ENCODE results near the gene ABCA12.
A peak's percentile ranks its signal among the peaks of the same experiment; 100 is the strongest.

ABCA12 gene

DNA sequence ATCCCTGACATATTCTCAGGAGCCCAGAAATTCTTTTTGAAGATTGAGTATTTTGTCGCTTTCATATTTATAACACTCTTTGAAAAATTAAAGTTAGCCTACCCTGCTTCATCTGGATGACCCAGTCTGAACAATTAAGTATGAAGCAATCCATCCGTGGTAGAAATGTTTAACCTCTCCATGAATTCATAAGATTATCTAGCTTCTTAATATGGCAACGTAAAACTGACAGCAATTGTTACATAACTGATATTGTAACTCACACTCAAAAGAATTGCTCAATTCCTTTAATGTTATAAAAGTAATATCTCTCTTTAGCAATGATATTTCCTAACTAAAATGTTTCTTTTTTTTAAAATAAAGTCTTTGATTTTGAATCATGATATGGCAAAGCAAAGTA, 7.2 kb upstream of the ABCA12 start:
- H3K4me1 Mint-ChIP-seq, result no peaks in the 10 kb centered on the region
- DNase-seq, result no peak
- no peak for ATAC-seq
- no peaks in the 10 kb centered on the region for H3K9me3 Mint-ChIP-seq
- no peak overlapping the region for H3K4me3 Mint-ChIP-seq
- H3K36me3 Mint-ChIP-seq (ENCODE audit: low read depth), result no peaks in the 10 kb centered on the region
- H3K27me3 Mint-ChIP-seq, result peaks cover 6% of the 10 kb centered on the region
- no peak overlapping the region for H3K27ac Mint-ChIP-seq

DNA sequence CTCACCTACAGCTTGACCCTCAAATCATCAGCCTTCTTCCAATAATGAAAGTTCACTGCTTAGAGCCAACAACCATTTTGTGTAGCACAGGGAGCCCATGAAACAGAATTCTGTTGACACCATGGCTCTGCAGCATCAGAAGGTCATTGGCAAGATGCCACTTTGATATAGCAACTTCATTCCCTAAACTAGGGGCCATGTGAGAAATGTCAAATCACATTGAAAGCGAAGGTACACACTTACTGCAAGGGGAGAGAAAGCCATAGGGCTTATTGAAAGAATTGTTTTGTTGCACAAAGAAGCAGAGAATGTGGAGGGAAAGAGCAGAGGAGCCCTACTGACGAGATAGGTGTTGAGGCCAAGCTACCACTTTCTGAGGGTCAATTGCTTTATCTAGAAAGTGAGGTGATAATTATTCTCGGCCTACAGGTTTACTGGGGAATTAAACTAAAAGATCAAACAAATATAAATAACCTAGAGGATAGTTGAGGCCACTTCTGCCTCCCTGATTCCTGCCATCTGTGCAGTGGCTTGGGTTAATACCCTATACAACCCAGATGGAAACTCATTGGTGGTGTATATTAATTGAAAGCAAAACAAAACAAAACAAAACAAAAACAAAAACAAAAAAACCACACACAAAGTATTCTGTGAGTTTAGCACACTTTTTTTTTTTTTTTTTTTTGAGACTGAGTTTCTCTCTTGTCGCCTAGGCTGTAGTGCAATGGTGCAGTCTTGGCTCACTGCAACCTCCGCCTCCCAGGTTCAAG, 5.9 kb upstream of the ABCA12 start:
- H3K27ac Mint-ChIP-seq, result no peak overlapping the region
- no peaks in the 10 kb centered on the region for H3K36me3 Mint-ChIP-seq (ENCODE audit: low read depth)
- ATAC-seq, result no peak
- H3K9me3 Mint-ChIP-seq, result no peaks in the 10 kb centered on the region
- peaks cover 6% of the 10 kb centered on the region for H3K27me3 Mint-ChIP-seq
- DNase-seq, result no peak
- H3K4me3 Mint-ChIP-seq, result no peak overlapping the region
- H3K4me1 Mint-ChIP-seq, result no peaks in the 10 kb centered on the region

DNA sequence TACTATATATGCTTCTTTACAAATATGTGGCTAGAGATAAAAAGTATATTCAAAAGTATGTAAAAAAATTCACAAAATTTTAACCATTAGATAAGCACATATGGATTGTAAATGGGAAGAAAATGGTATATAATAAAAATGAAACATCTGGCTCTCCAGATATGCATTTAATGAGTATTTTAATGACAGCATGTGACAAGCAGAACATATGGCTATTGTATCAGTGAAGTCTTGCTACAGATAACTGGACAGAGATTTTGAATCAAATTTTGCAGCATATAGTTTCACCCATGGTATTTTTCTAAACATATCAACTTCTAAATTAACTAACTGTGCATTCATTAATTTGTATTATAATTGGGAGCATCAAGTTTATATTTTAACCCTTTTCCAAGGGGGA, 5.0 kb upstream of the ABCA12 start:
- Mint-ChIP-seq H3K27ac (no peak overlapping the region), H3K4me1 (no peaks in the 10 kb centered on the region), H3K27me3 (peaks cover 8% of the 10 kb centered on the region), H3K4me3 (no peak overlapping the region), H3K9me3 (no peaks in the 10 kb centered on the region), H3K36me3 (ENCODE audit: low read depth) (no peaks in the 10 kb centered on the region)
- no peak for ATAC-seq
- no peak for DNase-seq

DNA sequence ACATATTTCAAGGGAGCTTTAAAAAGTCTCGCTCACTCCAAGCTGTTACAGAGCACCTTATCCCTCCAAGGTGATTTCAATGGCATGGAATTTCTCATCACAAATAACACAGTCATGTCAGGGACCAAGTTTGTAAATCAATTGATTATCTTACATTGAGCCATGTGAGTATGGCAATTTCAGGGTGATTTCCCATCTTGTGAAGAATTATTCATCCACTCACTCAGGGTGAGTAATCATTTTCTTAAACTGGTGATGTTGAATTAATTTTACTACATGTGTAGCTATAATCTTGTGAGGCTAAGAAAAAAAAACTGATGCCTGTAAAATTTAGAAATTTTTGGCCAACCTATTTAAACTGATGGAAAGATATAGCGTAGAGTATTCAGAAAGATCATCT, 3.3 kb upstream of the ABCA12 start:
- ATAC-seq, result no peak
- H3K4me1 Mint-ChIP-seq, result peaks cover 2% of the 10 kb centered on the region
- no peaks in the 10 kb centered on the region for H3K9me3 Mint-ChIP-seq
- no peaks in the 10 kb centered on the region for H3K36me3 Mint-ChIP-seq (ENCODE audit: low read depth)
- no peak for DNase-seq
- no peak overlapping the region for H3K4me3 Mint-ChIP-seq
- no peak overlapping the region for H3K27ac Mint-ChIP-seq
- peaks cover 6% of the 10 kb centered on the region for H3K27me3 Mint-ChIP-seq

DNA sequence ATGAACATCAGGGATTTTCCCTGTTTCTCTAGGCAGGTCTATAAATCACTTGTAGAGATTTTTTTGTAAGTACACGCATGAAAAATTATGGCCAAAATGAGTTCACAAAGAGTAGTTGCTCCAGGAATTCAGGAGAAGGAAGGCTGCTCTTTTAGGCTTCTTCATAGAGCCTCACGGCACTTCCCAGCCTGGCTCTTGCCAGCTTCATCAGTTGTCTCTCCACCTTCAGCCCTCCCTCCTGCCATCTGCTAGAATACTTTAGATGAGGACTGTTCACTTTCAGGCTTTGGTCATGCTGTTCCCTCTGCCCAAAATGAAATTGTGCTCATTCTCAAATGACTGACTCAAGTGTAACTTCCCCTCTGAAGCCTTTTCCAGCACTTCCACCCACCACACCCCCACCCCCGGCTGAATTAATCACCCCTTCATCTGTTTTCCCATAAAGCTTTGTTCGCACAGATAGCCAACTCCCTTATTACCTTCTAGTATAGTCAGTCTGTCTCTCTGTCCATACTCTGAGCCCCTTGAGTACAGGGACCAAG, 1.8 kb upstream of the ABCA12 start:
- Mint-ChIP-seq H3K36me3 (ENCODE audit: low read depth) (no peaks in the 10 kb centered on the region), H3K27me3 (peaks cover 6% of the 10 kb centered on the region), H3K9me3 (no peaks in the 10 kb centered on the region), H3K4me3 (no peak overlapping the region), H3K4me1 (peaks cover 6% of the 10 kb centered on the region), H3K27ac (no peak overlapping the region)
- no peak for ATAC-seq
- DNase-seq, result no peak

DNA sequence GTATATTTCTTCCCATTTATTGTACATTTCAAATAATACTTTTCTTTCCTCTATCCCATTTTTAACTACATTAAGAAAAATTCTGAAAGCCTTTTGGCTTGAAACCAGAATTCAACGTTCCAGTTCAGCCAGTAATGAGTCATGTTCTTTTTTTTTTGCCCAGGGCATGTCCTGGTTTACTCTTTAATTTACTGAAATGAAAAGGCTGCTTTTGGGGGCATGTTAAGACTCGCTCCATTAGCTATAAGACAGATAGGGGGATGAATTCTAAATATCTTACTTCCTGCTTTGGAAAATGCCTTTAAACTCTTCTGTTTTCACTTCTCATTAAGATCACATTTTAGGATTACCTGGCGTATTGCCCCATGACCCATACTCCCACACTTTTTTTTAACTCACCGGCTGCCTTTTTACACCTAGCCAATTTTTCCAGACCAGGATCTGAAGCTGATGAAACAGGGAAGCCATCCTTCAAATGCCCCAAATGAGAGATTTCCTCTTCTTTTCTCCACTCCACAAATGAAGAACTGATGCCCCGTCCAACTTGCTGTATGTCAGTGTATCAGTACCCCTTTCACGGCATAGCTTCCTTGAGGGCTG, 585 bp downstream of the ABCA12 start:
- Mint-ChIP-seq H3K27ac (no peak overlapping the region), H3K9me3 (peaks cover under 1% of the 10 kb centered on the region), H3K36me3 (ENCODE audit: low read depth) (no peaks in the 10 kb centered on the region), H3K4me3 (no peak overlapping the region), H3K27me3 (peaks cover 4% of the 10 kb centered on the region), H3K4me1 (peaks cover 6% of the 10 kb centered on the region)
- DNase-seq, result no peak
- no peak for ATAC-seq

DNA sequence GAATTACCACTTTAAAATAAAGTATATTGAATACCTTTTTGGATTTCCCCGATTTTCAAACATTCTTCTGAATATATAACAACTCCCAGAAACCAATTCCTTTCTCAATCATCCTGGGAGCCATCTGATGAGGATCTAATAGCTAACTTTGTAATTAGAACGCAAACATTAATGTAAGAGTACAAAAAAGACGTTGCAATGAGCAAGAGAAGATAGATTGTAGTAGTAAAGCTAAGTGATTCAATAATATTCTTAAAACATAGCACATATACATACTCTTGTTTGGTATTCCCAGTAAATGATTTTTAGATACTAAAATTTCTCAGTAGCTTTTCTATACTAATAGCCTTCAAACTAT, 1.1 kb downstream of the ABCA12 start:
- DNase-seq, result no peak
- H3K4me1 Mint-ChIP-seq, result peaks cover 6% of the 10 kb centered on the region
- ATAC-seq, result no peak
- no peak overlapping the region for H3K4me3 Mint-ChIP-seq
- H3K9me3 Mint-ChIP-seq, result peaks cover 6% of the 10 kb centered on the region
- H3K27ac Mint-ChIP-seq, result no peak overlapping the region
- H3K36me3 Mint-ChIP-seq (ENCODE audit: low read depth), result no peaks in the 10 kb centered on the region
- peaks cover 4% of the 10 kb centered on the region for H3K27me3 Mint-ChIP-seq

DNA sequence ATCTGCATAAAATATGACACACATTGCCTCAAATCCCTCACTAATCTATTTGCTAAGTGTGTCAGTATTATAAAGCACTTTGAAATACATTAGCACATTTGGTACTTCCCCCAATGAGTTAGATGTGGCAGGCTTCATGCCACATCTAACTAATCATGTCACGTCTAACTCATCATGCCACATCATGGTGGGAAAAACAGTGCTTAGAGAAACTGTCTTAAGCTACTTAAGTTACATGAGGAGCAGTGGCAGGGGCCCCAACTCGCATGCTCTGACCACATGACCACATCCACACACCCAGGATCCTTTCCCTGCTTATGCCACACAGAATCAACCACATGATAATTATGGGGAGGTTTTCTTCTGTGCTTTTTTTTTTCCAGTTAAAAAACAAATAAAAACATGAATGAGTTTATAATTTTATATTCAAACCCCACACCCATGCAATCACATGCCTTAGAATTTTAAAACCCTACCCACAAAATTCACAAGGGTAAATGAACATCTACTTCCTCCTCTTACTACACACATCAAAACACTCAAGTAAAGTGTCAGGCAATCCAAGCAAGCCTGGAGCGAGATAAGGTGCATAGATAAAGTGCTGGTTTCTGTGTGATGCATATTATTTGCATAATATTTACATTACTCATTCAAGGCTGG, 1.6 kb downstream of the ABCA12 start:
- H3K27ac Mint-ChIP-seq, result no peak overlapping the region
- no peak for DNase-seq
- H3K4me3 Mint-ChIP-seq, result no peak overlapping the region
- H3K4me1 Mint-ChIP-seq, result peaks cover 6% of the 10 kb centered on the region
- H3K9me3 Mint-ChIP-seq, result peaks cover 7% of the 10 kb centered on the region
- H3K27me3 Mint-ChIP-seq, result peaks cover 4% of the 10 kb centered on the region
- ATAC-seq, result peak; percentile 76
- H3K36me3 Mint-ChIP-seq (ENCODE audit: low read depth), result no peaks in the 10 kb centered on the region

DNA sequence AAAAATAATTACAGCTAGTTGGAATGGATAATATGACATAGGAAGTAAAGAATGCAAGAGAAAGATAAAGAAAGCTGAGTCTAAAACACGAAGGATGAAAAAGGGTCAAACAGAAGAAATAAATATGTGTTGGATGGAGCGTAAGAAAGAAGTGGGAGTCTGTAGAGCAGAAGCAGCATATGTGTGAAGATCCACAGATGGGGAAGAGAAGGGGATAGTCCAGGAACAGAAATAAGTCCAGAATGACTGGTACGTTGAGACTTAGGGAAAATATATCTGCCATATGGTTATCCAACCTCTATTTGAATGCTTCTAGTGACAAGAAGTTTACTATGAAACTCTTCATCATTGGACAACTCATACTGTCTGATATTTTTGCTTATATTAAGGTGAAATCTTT, 18.0 kb downstream of the ABCA12 start:
- ATAC-seq, result no peak
- Mint-ChIP-seq H3K27me3 (no peaks in the 10 kb centered on the region), H3K4me3 (no peak overlapping the region), H3K27ac (no peak overlapping the region), H3K9me3 (peaks cover 20% of the 10 kb centered on the region), H3K4me1 (no peaks in the 10 kb centered on the region), H3K36me3 (ENCODE audit: low read depth) (peaks cover 3% of the 10 kb centered on the region)
- DNase-seq, result no peak

DNA sequence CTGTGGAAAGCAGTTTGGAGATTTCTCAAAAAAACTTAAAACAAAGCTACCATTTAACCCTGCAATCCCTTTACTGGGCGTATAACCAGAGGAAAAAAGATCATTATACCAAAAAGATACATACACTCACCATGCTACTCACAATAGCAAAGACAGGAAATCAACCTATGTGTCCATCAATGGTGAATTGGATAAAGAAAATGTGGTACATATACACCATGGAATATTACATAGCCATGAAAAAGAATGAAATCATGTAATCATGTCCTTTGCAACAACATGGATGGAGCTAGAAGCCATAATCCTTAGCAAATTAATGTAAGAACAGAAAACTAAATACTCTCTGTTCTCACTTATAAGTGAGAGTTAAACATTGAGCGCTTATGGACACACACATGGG, 18.6 kb downstream of the ABCA12 start:
- Mint-ChIP-seq H3K4me1 (no peaks in the 10 kb centered on the region), H3K36me3 (ENCODE audit: low read depth) (peaks cover 3% of the 10 kb centered on the region), H3K27me3 (no peaks in the 10 kb centered on the region), H3K9me3 (peaks cover 20% of the 10 kb centered on the region), H3K4me3 (no peak overlapping the region), H3K27ac (no peak overlapping the region)
- ATAC-seq (no peak), DNase-seq (no peak)

DNA sequence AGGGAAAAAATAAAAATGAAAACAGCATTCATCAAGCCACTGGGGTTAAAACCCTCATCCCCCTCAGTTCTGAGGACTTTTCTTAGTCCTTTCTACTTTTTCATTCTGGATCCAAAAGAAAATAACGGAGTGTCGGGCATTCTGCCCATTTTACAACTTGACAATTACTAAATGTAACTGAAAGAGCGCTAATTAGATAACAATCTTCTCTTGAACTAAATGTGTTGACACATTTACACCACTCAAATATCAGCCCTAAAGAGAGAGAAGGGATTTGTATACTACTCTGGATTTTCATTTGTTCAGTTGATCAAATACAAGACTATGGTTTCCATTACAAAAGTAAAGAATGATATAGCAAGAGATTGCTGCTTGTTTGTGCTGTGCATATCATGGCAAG, 27.5 kb downstream of the ABCA12 start:
- Mint-ChIP-seq H3K9me3 (no peaks in the 10 kb centered on the region), H3K4me3 (no peak overlapping the region), H3K36me3 (ENCODE audit: low read depth) (no peaks in the 10 kb centered on the region), H3K27me3 (no peaks in the 10 kb centered on the region), H3K4me1 (no peaks in the 10 kb centered on the region), H3K27ac (no peak overlapping the region)
- DNase-seq, result no peak
- no peak for ATAC-seq

DNA sequence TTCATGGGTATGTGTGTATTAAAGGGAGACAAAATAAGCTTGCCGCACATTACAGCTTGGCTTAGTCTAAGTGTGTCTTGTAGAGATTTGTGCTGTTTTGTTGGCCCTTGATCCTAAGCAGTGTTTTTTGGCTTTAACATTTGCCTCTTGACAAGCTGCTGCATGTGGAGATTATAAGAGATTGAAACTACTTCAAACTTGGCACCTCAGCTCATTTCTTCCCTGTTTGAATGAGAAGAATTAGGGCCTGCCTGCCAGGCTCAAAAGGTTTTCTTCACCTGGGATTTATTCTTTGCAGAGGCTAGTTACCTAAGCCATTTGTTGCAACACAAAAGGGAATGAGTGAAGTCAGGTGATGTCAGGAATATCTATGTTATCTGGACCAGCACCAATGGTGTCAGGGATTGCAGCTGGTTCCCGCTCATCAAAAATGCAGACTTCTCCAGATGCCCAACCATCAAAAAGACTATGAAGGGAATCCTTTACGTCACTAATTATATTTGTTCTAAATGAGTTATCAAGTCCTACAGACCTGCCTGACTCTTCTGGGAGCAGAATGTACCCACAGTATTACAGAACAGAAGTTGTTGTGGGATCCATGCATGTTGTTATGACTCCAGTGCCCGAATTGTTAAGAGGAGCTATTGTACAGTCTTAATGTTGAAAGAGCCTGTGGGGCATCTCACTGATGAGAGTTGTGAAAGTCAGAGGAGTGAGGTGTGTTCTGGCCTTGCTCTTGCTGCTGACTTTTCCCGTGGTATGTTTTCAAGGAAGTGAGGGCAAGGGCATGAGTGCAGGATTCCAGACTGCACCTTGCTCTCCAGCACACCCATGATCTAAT, 31.0 kb downstream of the ABCA12 start:
- no peak for DNase-seq
- Mint-ChIP-seq H3K27ac (no peak overlapping the region), H3K4me1 (no peaks in the 10 kb centered on the region), H3K4me3 (no peak overlapping the region), H3K36me3 (ENCODE audit: low read depth) (no peaks in the 10 kb centered on the region), H3K9me3 (peaks cover 3% of the 10 kb centered on the region), H3K27me3 (no peaks in the 10 kb centered on the region)
- ATAC-seq, result no peak

DNA sequence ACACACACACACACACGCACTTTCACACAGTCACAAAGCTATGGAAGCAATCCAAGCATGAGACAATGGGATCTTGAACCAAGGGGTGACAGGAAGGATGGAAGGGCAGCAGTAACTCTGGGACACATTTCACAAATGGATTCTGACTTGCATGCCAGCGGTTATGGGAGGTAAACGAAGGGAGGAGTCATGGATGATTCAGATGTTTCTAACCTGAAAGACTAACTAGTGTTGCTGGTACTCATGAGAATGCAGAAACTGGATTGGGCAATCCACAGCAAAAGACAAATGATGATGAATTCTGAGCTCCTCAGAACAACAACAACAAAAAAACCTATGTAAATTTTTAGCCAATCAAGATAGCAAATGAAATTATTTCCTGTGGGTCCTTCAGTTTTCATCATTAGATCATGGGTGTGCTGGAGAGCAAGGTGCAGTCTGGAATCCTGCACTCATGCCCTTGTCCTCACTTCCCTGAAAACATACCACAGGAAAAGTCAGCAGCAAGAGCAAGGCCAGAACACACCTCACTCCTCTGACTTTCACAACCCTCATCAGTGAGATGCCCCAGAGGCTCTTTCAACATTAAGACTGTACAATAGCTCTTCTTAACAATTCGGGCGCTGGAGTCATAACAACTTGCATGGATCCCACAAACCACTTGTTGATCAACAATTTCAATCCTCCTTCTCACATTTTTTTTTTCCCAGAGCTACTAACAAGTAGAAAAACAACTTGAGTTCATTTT, 32.6 kb downstream of the ABCA12 start:
- Mint-ChIP-seq H3K27ac (no peak overlapping the region), H3K9me3 (peaks cover 3% of the 10 kb centered on the region), H3K4me1 (no peaks in the 10 kb centered on the region), H3K4me3 (no peak overlapping the region), H3K27me3 (no peaks in the 10 kb centered on the region), H3K36me3 (ENCODE audit: low read depth) (no peaks in the 10 kb centered on the region)
- no peak for ATAC-seq
- no peak for DNase-seq

DNA sequence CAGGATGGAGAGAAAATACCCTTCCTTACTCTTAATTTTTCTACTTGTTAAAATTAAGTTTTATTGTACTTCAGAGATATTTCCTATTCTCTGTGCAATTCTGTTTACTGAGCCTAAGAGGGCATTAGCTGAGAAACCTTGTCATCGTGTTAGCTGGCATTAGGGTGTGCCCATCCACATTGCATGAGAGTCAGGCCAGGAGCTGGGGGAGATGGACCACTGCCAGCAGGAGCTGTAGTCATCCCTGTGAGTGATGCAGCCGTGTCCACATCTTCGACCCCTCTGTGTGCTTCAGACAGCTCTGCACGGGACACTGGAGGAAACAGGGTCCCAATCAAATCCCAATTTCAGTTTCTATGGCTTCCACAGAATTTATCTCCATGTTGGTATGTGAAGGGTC, 34.2 kb downstream of the ABCA12 start:
- no peaks in the 10 kb centered on the region for H3K4me1 Mint-ChIP-seq

More for the DNA sequence above, 34.2 kb downstream of the ABCA12 start:
- DNase-seq (no peak), ATAC-seq (no peak)
- no peaks in the 10 kb centered on the region for H3K36me3 Mint-ChIP-seq (ENCODE audit: low read depth)
- H3K9me3 Mint-ChIP-seq, result peaks cover 3% of the 10 kb centered on the region
- H3K27me3 Mint-ChIP-seq, result no peaks in the 10 kb centered on the region
- H3K27ac Mint-ChIP-seq, result no peak overlapping the region
- no peak overlapping the region for H3K4me3 Mint-ChIP-seq

Data from activated naive CD8-positive, alpha-beta T cell treated with anti-CD3 and anti-CD28 coated beads, Interleukin-2, amount 50 U/mL, for 24 hours (primary cell).